ENCODE data around the gene PFDN1. TPM values are rescaled to one million over a fixed set of nuclear protein-coding genes. Genes with fewer than 3 reads are reported as not detected.

Gene PFDN1
- total RNA-seq, 1 experiment from 2014 or later: 54.4 TPM

DNA sequence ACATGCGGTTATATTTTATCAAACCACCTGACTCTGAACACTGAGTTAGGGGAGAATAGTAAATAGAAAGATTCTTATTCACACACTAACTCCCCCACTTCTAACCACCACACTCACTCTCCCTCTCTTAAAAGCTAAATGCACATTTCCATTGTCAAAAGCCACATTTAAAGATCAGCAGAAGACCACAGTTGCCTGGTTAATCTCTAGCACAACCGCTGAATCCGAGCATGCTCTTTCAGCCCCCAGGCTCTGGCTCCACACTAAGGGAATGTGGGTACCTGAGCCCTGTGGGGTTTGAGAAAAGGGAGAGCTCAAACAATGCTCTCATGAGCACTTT lies 35.7 kb downstream of the PFDN1 start:
- no peak for DNase-seq (ENCODE audit: low read depth, low spot score)
- TF ChIP-seq TCF7L2 (IDR thresholded peaks at IDR 0.05; ENCODE audit: low read depth, low read length): no peak
- intact Hi-C loops (cut with micrococcal nuclease; ENCODE audit: unreplicated experiment): no loop called here
- Histone ChIP-seq H3K9me3 (ENCODE audit: control insufficient read depth, insufficient read depth, low read depth, low read length) (no peaks in the 10 kb centered on the region), H3K27ac (ENCODE audit: low read length) (no peak overlapping the region), H3K4me1 (ENCODE audit: control insufficient read depth, insufficient read depth, low read length) (peaks cover 8% of the 10 kb centered on the region; the same call in 1 of the 2 replicates), H3K27me3 (ENCODE audit: control insufficient read depth, insufficient read depth, low read length) (no peaks in the 10 kb centered on the region), H3K36me3 (ENCODE audit: control insufficient read depth, insufficient read depth, low read length) (no peaks in the 10 kb centered on the region), H3K4me3 (ENCODE audit: low read depth in 2 of 2, low read length in 2 of 2) (no peak overlapping the region)
- ATAC-seq: no peak
- in situ Hi-C loops (cut with HindIII; ENCODE audit: low pct_unique_long_range_greater_than_20kb, low sequenced_read_pairs): no loop called here
- ChIA-PET CTCF (no interaction called here), POLR2A (no interaction called here)
- BruUV-seq (replicated peaks): no TSS peak

- BruUV-seq (replicated peaks): no TSS peak
- Histone ChIP-seq H3K27ac (ENCODE audit: low read length) (no peak overlapping the region), H3K27me3 (ENCODE audit: control insufficient read depth, insufficient read depth, low read length) (no peaks in the 10 kb centered on the region), H3K4me3 (ENCODE audit: low read depth in 2 of 2, low read length in 2 of 2) (no peak overlapping the region), H3K4me1 (ENCODE audit: control insufficient read depth, insufficient read depth, low read length) (peaks cover 14% of the 10 kb centered on the region), H3K9me3 (ENCODE audit: control insufficient read depth, insufficient read depth, low read depth, low read length) (no peaks in the 10 kb centered on the region), H3K36me3 (ENCODE audit: control insufficient read depth, insufficient read depth, low read length) (no peaks in the 10 kb centered on the region)
- ATAC-seq (no peak), DNase-seq (ENCODE audit: low read depth, low spot score) (no peak)
- in situ Hi-C loops (cut with HindIII; ENCODE audit: low pct_unique_long_range_greater_than_20kb, low sequenced_read_pairs) (no loop called here), intact Hi-C loops (cut with micrococcal nuclease; ENCODE audit: unreplicated experiment) (no loop called here)
- POLR2A ChIA-PET: no interaction called here
- no peak for TF ChIP-seq POLR2AphosphoS5 (IDR thresholded peaks at IDR 0.05; ENCODE audit: low read depth, low read length)
- TF ChIP-seq, protein P1, sequence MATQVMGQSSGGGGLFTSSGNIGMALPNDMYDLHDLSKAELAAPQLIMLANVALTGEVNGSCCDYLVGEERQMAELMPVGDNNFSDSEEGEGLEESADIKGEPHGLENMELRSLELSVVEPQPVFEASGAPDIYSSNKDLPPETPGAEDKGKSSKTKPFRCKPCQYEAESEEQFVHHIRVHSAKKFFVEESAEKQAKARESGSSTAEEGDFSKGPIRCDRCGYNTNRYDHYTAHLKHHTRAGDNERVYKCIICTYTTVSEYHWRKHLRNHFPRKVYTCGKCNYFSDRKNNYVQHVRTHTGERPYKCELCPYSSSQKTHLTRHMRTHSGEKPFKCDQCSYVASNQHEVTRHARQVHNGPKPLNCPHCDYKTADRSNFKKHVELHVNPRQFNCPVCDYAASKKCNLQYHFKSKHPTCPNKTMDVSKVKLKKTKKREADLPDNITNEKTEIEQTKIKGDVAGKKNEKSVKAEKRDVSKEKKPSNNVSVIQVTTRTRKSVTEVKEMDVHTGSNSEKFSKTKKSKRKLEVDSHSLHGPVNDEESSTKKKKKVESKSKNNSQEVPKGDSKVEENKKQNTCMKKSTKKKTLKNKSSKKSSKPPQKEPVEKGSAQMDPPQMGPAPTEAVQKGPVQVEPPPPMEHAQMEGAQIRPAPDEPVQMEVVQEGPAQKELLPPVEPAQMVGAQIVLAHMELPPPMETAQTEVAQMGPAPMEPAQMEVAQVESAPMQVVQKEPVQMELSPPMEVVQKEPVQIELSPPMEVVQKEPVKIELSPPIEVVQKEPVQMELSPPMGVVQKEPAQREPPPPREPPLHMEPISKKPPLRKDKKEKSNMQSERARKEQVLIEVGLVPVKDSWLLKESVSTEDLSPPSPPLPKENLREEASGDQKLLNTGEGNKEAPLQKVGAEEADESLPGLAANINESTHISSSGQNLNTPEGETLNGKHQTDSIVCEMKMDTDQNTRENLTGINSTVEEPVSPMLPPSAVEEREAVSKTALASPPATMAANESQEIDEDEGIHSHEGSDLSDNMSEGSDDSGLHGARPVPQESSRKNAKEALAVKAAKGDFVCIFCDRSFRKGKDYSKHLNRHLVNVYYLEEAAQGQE (IDR thresholded peaks at IDR 0.05; ENCODE audit: insufficient read depth in 1 of 2, low read depth in 2 of 2, low read length in 1 of 2): no peak
- CTCF ChIA-PET: no interaction called here
These were observed 36.3 kb downstream of the PFDN1 start for GRCh38 chr5:140266471-140267200.

DNA sequence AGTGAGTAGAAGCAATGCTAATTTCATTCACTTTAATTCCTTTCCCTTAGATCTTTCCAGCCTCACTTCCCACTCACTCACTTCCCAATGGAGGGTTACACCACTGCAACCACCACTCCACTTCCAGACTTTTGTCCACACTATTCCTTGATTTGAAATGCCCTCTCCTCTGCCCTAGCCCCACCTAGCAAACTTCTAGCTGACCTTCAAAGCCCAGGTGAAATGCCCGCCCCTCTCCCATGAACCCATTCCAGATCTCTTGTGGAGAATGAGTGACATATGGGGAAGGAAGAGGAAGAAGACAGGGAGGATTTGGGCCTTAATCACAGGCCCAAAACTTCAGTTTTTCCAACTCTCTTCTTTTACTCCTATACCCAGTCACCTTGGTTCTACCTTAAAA lies 37.1 kb downstream of the PFDN1 start:
- no peak for ATAC-seq
- H3K4me1 ChIP-seq (ENCODE audit: control insufficient read depth, insufficient read depth, low read length): peaks cover 20% of the 10 kb centered on the region
- in situ Hi-C loops (cut with HindIII; ENCODE audit: low pct_unique_long_range_greater_than_20kb, low sequenced_read_pairs) (no loop called here), intact Hi-C loops (cut with micrococcal nuclease; ENCODE audit: unreplicated experiment) (no loop called here)
- ChIA-PET CTCF (no interaction called here), POLR2A (no interaction called here)
- no peaks in the 10 kb centered on the region for H3K9me3 ChIP-seq (ENCODE audit: control insufficient read depth, insufficient read depth, low read depth, low read length)
- H3K27ac ChIP-seq (ENCODE audit: low read length): no peak overlapping the region
- no peak overlapping the region for H3K4me3 ChIP-seq (ENCODE audit: low read depth in 2 of 2, low read length in 2 of 2)
- TF ChIP-seq, protein P2, sequence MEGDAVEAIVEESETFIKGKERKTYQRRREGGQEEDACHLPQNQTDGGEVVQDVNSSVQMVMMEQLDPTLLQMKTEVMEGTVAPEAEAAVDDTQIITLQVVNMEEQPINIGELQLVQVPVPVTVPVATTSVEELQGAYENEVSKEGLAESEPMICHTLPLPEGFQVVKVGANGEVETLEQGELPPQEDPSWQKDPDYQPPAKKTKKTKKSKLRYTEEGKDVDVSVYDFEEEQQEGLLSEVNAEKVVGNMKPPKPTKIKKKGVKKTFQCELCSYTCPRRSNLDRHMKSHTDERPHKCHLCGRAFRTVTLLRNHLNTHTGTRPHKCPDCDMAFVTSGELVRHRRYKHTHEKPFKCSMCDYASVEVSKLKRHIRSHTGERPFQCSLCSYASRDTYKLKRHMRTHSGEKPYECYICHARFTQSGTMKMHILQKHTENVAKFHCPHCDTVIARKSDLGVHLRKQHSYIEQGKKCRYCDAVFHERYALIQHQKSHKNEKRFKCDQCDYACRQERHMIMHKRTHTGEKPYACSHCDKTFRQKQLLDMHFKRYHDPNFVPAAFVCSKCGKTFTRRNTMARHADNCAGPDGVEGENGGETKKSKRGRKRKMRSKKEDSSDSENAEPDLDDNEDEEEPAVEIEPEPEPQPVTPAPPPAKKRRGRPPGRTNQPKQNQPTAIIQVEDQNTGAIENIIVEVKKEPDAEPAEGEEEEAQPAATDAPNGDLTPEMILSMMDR (IDR thresholded peaks at IDR 0.05): no peak
- no peak for TF ChIP-seq TCF7L2 (IDR thresholded peaks at IDR 0.05; ENCODE audit: low read depth, low read length)
- no peak for TF ChIP-seq SIN3A (IDR thresholded peaks at IDR 0.05; ENCODE audit: borderline replicate concordance, insufficient read depth, low read depth, low read length)
- TF ChIP-seq, protein P1 (IDR thresholded peaks at IDR 0.05; ENCODE audit: insufficient read depth in 1 of 2, low read depth in 2 of 2, low read length in 1 of 2): no peak
- TF ChIP-seq POLR2AphosphoS5 (IDR thresholded peaks at IDR 0.05; ENCODE audit: low read depth, low read length): no peak
- no peaks in the 10 kb centered on the region for H3K36me3 ChIP-seq (ENCODE audit: control insufficient read depth, insufficient read depth, low read length)
- no TSS peak for BruUV-seq (replicated peaks)
- DNase-seq (ENCODE audit: low read depth, low spot score): no peak
- H3K27me3 ChIP-seq (ENCODE audit: control insufficient read depth, insufficient read depth, low read length): no peaks in the 10 kb centered on the region
